ENCODE results near the gene CD82.

Gene CD82

DNA sequence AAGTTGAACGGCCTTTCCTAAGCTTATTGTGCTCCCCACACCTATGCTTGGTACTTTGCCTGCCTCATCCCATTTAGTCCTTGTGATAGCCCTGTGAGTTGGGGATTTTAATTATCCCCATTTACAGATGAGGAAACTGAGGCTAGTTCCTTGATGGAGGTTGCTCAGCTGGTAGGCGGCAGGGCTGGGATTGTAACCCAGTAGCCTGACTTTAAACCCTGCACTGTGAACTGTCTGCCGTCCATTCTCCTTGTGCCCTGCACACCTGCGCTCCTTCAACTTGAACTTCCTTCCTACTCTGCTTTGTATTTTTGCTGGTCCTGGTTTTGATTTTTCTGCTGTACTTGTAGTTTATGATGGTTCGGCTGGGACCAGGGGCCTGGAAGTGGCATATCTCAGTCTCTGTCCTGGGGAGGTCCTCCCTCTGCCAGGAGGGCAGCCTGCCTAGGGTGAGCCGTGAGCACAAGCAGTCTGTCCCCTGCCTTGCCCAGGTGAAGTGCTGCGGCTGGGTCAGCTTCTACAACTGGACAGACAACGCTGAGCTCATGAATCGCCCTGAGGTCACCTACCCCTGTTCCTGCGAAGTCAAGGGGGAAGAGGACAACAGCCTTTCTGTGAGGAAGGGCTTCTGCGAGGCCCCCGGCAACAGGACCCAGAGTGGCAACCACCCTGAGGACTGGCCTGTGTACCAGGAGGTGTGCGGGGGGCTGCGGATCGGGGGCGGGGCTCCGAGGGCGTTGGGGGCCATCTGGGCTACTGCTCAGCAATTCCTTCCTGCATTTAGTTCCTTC lies 52.4 kb downstream of the CD82 start:
- no peak overlapping the region for H3K23ac ChIP-seq (ENCODE audit: low read length)
- H2BK120ac ChIP-seq (ENCODE audit: insufficient read depth, low read length, poor library complexity), result no peak overlapping the region
- H3K9me3 ChIP-seq (ENCODE audit: insufficient read depth, low read depth, low read length), result no peaks in the 10 kb centered on the region
- H3K27ac ChIP-seq (ENCODE audit: low read depth, low read length), result no peak overlapping the region
- no peaks in the 10 kb centered on the region for H3K36me3 ChIP-seq (ENCODE audit: control insufficient read depth in 1 of 2, insufficient read depth in 2 of 2, low read length in 2 of 2)
- H3K14ac ChIP-seq (ENCODE audit: low read length), result no peak overlapping the region
- H4K12ac ChIP-seq (ENCODE audit: low read depth, low read length), result no peak overlapping the region
- no peak overlapping the region for H2BK5ac ChIP-seq (ENCODE audit: low read depth, low read length, poor library complexity)
- H2AFZ ChIP-seq (ENCODE audit: insufficient read depth, low read length, poor library complexity), result no peak overlapping the region
- H3K4me3 ChIP-seq (ENCODE audit: low read depth, low read length), result no peak overlapping the region
- no peak for DNase-seq
- H3K4ac ChIP-seq (ENCODE audit: low read depth, low read length), result no peak overlapping the region
- H3K9ac ChIP-seq (ENCODE audit: low read length), result no peak overlapping the region
- H3K18ac ChIP-seq (ENCODE audit: low read length), result no peak overlapping the region
- H4K91ac ChIP-seq (ENCODE audit: low read depth, low read length), result no peak overlapping the region
- no peaks in the 10 kb centered on the region for H3K79me1 ChIP-seq (ENCODE audit: low read length)
- no peaks in the 10 kb centered on the region for H3K27me3 ChIP-seq (ENCODE audit: insufficient read depth, low read length)
- no CpG with 5 or more reads among the region's 18 CpGs for WGBS (ENCODE audit: extremely low coverage, insufficient coverage, insufficient read length)
- H3K4me2 ChIP-seq (ENCODE audit: low read length), result no peak overlapping the region
- H4K8ac ChIP-seq (ENCODE audit: low read depth, low read length), result no peak overlapping the region
- no peaks in the 10 kb centered on the region for H3K4me1 ChIP-seq (ENCODE audit: control insufficient read depth in 1 of 2, insufficient read depth in 2 of 2, low read length in 2 of 2)
- H2BK12ac ChIP-seq (ENCODE audit: low read length), result no peak overlapping the region
- H3K79me2 ChIP-seq (ENCODE audit: control insufficient read depth, insufficient read depth, low read length, poor library complexity), result no peaks in the 10 kb centered on the region
- no peak overlapping the region for H2AK5ac ChIP-seq (ENCODE audit: low read length)

DNA sequence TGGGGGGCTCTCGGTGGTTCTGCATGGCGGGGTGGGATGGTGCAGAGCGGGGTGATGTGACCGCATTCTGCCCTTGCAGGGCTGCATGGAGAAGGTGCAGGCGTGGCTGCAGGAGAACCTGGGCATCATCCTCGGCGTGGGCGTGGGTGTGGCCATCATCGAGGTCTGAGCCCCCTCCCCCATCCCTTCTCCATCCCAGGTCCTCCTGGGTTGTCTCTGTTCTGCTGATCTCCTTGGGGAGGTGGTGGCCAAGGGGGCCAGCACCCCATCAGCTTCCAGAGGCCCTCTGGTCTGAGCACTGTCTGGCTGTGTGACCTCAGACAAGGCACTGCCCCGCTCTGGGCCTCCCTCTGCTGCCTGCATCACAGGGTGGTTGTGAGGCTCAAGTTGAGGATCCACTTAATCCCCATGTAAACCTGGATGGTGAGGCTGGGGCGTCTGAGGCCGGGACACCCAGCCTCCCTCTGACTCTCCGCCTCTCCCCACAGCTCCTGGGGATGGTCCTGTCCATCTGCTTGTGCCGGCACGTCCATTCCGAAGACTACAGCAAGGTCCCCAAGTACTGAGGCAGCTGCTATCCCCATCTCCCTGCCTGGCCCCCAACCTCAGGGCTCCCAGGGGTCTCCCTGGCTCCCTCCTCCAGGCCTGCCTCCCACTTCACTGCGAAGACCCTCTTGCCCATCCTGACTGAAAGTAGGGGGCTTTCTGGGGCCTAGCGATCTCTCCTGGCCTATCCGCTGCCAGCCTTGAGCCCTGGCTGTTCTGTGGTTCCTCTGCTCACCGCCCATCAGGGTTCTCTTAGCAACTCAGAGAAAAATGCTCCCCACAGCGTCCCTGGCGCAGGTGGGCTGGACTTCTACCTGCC lies 53.3 kb downstream of the CD82 start:
- Histone ChIP-seq H2AK5ac (ENCODE audit: low read length) (no peak overlapping the region), H3K14ac (ENCODE audit: low read length) (no peak overlapping the region), H3K4me1 (ENCODE audit: control insufficient read depth in 1 of 2, insufficient read depth in 2 of 2, low read length in 2 of 2) (no peaks in the 10 kb centered on the region), H3K79me1 (ENCODE audit: low read length) (no peaks in the 10 kb centered on the region), H4K8ac (ENCODE audit: low read depth, low read length) (no peak overlapping the region), H3K4ac (ENCODE audit: low read depth, low read length) (no peak overlapping the region), H2BK120ac (ENCODE audit: insufficient read depth, low read length, poor library complexity) (no peak overlapping the region), H3K4me2 (ENCODE audit: low read length) (no peak overlapping the region), H3K4me3 (ENCODE audit: low read depth, low read length) (no peak overlapping the region), H3K9ac (ENCODE audit: low read length) (no peak overlapping the region), H3K79me2 (ENCODE audit: control insufficient read depth, insufficient read depth, low read length, poor library complexity) (no peaks in the 10 kb centered on the region), H2BK12ac (ENCODE audit: low read length) (no peak overlapping the region), H3K18ac (ENCODE audit: low read length) (no peak overlapping the region), H3K23ac (ENCODE audit: low read length) (no peak overlapping the region), H3K27ac (ENCODE audit: low read depth, low read length) (no peak overlapping the region), H3K36me3 (ENCODE audit: control insufficient read depth in 1 of 2, insufficient read depth in 2 of 2, low read length in 2 of 2) (no peaks in the 10 kb centered on the region), H3K27me3 (ENCODE audit: insufficient read depth, low read length) (no peaks in the 10 kb centered on the region), H2AFZ (ENCODE audit: insufficient read depth, low read length, poor library complexity) (no peak overlapping the region), H2BK5ac (ENCODE audit: low read depth, low read length, poor library complexity) (no peak overlapping the region), H4K91ac (ENCODE audit: low read depth, low read length) (no peak overlapping the region), H3K9me3 (ENCODE audit: insufficient read depth, low read depth, low read length) (no peaks in the 10 kb centered on the region), H4K12ac (ENCODE audit: low read depth, low read length) (no peak overlapping the region)
- DNase-seq, result no peak
- WGBS (ENCODE audit: extremely low coverage, insufficient coverage, insufficient read length), result no CpG with 5 or more reads among the region's 22 CpGs

DNA sequence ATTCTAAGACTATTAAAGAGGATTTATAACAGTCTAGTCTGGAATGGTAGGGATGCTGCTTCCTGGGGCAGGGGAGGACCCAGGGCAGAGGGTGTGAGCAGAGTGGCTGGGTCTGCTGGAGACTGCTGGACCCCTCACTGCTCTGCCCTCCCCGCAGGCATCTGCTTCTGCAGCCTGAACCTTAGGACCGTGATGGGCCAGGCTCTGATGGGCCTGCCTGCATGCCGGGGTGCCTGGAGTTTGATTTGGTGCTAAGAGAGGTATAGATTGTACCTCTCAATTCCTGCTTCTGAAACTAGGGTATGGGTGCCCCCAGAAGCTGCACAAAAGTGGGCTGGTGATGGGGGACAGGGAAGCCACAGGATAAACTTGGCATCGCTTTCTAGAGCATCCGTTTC lies 54.9 kb downstream of the CD82 start:
- no peak overlapping the region for H4K8ac ChIP-seq (ENCODE audit: low read depth, low read length)
- no CpG with 5 or more reads among the region's 5 CpGs for WGBS (ENCODE audit: extremely low coverage, insufficient coverage, insufficient read length)

DNA sequence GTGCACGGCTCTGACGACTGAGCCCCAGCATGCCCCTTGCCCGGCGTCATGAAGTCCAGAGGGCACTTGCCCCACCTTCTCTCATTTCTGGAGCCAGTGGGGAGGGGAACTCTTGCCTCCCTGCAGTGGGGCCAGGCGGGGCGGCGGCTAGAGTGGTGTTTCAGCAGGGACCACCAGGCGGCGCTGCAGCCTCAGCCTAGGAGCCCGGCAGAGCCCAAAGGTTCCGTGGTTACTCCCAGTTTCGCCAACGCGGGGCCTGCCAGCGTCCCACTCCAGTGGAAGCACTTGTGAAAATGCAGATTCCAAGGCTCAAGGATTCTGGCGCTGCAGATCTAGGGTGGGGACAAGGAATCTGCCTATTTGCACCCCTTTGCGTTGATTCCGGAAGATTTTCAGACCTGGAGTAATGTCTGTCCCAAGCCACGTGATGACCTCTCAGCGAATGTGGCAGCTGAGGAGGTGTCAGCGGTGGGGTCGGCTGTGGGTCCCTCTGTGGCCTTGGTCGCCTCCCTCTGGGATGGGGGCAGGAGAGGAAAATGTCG lies 55.7 kb downstream of the CD82 start:
- Histone ChIP-seq H3K27ac (ENCODE audit: low read depth, low read length) (no peak overlapping the region), H4K8ac (ENCODE audit: low read depth, low read length) (no peak overlapping the region), H3K36me3 (ENCODE audit: control insufficient read depth in 1 of 2, insufficient read depth in 2 of 2, low read length in 2 of 2) (no peaks in the 10 kb centered on the region), H2AK5ac (ENCODE audit: low read length) (no peak overlapping the region), H4K12ac (ENCODE audit: low read depth, low read length) (no peak overlapping the region), H3K23ac (ENCODE audit: low read length) (no peak overlapping the region), H3K9ac (ENCODE audit: low read length) (no peak overlapping the region), H3K14ac (ENCODE audit: low read length) (no peak overlapping the region), H2BK120ac (ENCODE audit: insufficient read depth, low read length, poor library complexity) (no peak overlapping the region), H3K18ac (ENCODE audit: low read length) (no peak overlapping the region), H2AFZ (ENCODE audit: insufficient read depth, low read length, poor library complexity) (peak overlapping the region; percentile 34), H2BK5ac (ENCODE audit: low read depth, low read length, poor library complexity) (no peak overlapping the region), H3K79me2 (ENCODE audit: control insufficient read depth, insufficient read depth, low read length, poor library complexity) (no peaks in the 10 kb centered on the region), H3K4ac (ENCODE audit: low read depth, low read length) (no peak overlapping the region), H3K27me3 (ENCODE audit: insufficient read depth, low read length) (no peaks in the 10 kb centered on the region), H3K79me1 (ENCODE audit: low read length) (no peaks in the 10 kb centered on the region), H4K91ac (ENCODE audit: low read depth, low read length) (no peak overlapping the region), H3K4me3 (ENCODE audit: low read depth, low read length) (no peak overlapping the region), H2BK12ac (ENCODE audit: low read length) (no peak overlapping the region), H3K4me2 (ENCODE audit: low read length) (peak overlapping the region; percentile 57), H3K9me3 (ENCODE audit: insufficient read depth, low read depth, low read length) (peaks cover 2% of the 10 kb centered on the region), H3K4me1 (ENCODE audit: control insufficient read depth in 1 of 2, insufficient read depth in 2 of 2, low read length in 2 of 2) (peaks cover 0 to 2% of the 10 kb centered on the region in 2 experiments)
- DNase-seq, result peak; percentile 64 to 81
- WGBS (ENCODE audit: extremely low coverage, insufficient coverage, insufficient read length), result no CpG with 5 or more reads among the region's 24 CpGs

More for the DNA sequence above, 54.9 kb downstream of the CD82 start:
- Histone ChIP-seq H3K27me3 (ENCODE audit: insufficient read depth, low read length) (no peaks in the 10 kb centered on the region), H2BK12ac (ENCODE audit: low read length) (no peak overlapping the region), H3K27ac (ENCODE audit: low read depth, low read length) (no peak overlapping the region), H3K9ac (ENCODE audit: low read length) (no peak overlapping the region), H3K36me3 (ENCODE audit: control insufficient read depth in 1 of 2, insufficient read depth in 2 of 2, low read length in 2 of 2) (no peaks in the 10 kb centered on the region), H2AK5ac (ENCODE audit: low read length) (no peak overlapping the region), H3K79me2 (ENCODE audit: control insufficient read depth, insufficient read depth, low read length, poor library complexity) (no peaks in the 10 kb centered on the region), H3K4ac (ENCODE audit: low read depth, low read length) (no peak overlapping the region), H3K14ac (ENCODE audit: low read length) (no peak overlapping the region), H2AFZ (ENCODE audit: insufficient read depth, low read length, poor library complexity) (no peak overlapping the region), H3K4me1 (ENCODE audit: control insufficient read depth in 1 of 2, insufficient read depth in 2 of 2, low read length in 2 of 2) (no peaks in the 10 kb centered on the region), H3K18ac (ENCODE audit: low read length) (no peak overlapping the region), H3K4me3 (ENCODE audit: low read depth, low read length) (no peak overlapping the region), H4K91ac (ENCODE audit: low read depth, low read length) (no peak overlapping the region), H3K79me1 (ENCODE audit: low read length) (no peaks in the 10 kb centered on the region), H2BK120ac (ENCODE audit: insufficient read depth, low read length, poor library complexity) (no peak overlapping the region), H3K4me2 (ENCODE audit: low read length) (no peak overlapping the region), H3K23ac (ENCODE audit: low read length) (no peak overlapping the region), H4K12ac (ENCODE audit: low read depth, low read length) (no peak overlapping the region), H2BK5ac (ENCODE audit: low read depth, low read length, poor library complexity) (no peak overlapping the region), H3K9me3 (ENCODE audit: insufficient read depth, low read depth, low read length) (no peaks in the 10 kb centered on the region)
- no peak for DNase-seq
